Mesenchymal stem cell (in vitro differentiated cells and primary cell): Measurements from ENCODE around the gene ZNF23.

Source experiments
- DNase-seq: peaks from one replicate; pipeline ENCODE4 v3.0.0-alpha.2; 2013
- H2AFZ ChIP-seq: one replicate; pipeline ENCODE4 v1.6.1; 2013; ENCODE audit warnings: low read depth, mild to moderate bottlenecking, control low read depth, inconsistent platforms, low read length, moderate library complexity
- H2AK5ac ChIP-seq: 2 replicates; pipeline ENCODE4 v1.6.1; 2013; ENCODE audit warnings: low read length, moderate library complexity, mild to moderate bottlenecking, inconsistent platforms; ENCODE audit not compliant: severe bottlenecking
- H2BK120ac ChIP-seq: one replicate; pipeline ENCODE4 v1.6.1; 2013; ENCODE audit warnings: low read depth, mild to moderate bottlenecking, inconsistent platforms, low read length, moderate library complexity
- H2BK12ac ChIP-seq, 2 experiments: one replicate each; pipeline ENCODE4 v1.6.1; 2013; ENCODE audit warnings: inconsistent platforms in 2 of 2, low read length in 2 of 2, mild to moderate bottlenecking in 2 of 2, moderate library complexity in 2 of 2, control low read depth in 1 of 2
- H2BK15ac ChIP-seq: one replicate; pipeline ENCODE4 v1.6.1; 2013; ENCODE audit warnings: mild to moderate bottlenecking, low read depth, inconsistent platforms; ENCODE audit not compliant: poor library complexity, severe bottlenecking
- H2BK5ac ChIP-seq: 2 replicates; pipeline ENCODE4 v1.6.1; 2013; ENCODE audit warnings: low read depth, mild to moderate bottlenecking, low read length, control low read depth, inconsistent platforms; ENCODE audit not compliant: poor library complexity, severe bottlenecking
- H3K14ac ChIP-seq, 2 experiments: one replicate each; pipeline ENCODE4 v1.6.1; 2013; ENCODE audit warnings: inconsistent platforms in 2 of 2, low read length in 2 of 2, control low read depth in 1 of 2, mild to moderate bottlenecking in 1 of 2, moderate library complexity in 1 of 2
- H3K18ac ChIP-seq, 2 experiments: one replicate each; pipeline ENCODE4 v1.6.1; 2013; ENCODE audit warnings: inconsistent platforms in 2 of 2, low read length in 2 of 2, control low read depth in 1 of 2, low read depth in 1 of 2, mild to moderate bottlenecking in 1 of 2
- H3K23ac ChIP-seq, 2 experiments: one replicate each; pipeline ENCODE4 v1.6.1; 2013; ENCODE audit warnings: inconsistent platforms in 2 of 2, low read length in 2 of 2, mild to moderate bottlenecking in 2 of 2, moderate library complexity in 2 of 2, control low read depth in 1 of 2
- H3K27ac ChIP-seq: 2 replicates; pipeline ENCODE4 v1.5.1; 2013; ENCODE audit warnings: mild to moderate bottlenecking, moderate library complexity, low read length, control low read depth, inconsistent platforms; ENCODE audit not compliant: poor library complexity, severe bottlenecking
- H3K27me3 ChIP-seq, 2 experiments: 2 replicates each; pipeline versions ENCODE4 v1.6.1 to v1.7.0; 2013; ENCODE audit warnings: low read length in 2 of 2, mild to moderate bottlenecking in 2 of 2, moderate library complexity in 2 of 2, control low read depth in 1 of 2, inconsistent platforms in 1 of 2; ENCODE audit not compliant: control insufficient read depth in 1 of 2, insufficient read depth in 1 of 2
- H3K36me3 ChIP-seq, 2 experiments: 2 replicates each; pipeline versions ENCODE4 v1.6.1 to v1.7.0; 2013; ENCODE audit warnings: low read length in 2 of 2, control low read depth in 1 of 2, inconsistent platforms in 1 of 2, low read depth in 1 of 2, mild to moderate bottlenecking in 1 of 2; ENCODE audit not compliant: insufficient read depth in 2 of 2, control insufficient read depth in 1 of 2
- H3K4ac ChIP-seq, 2 experiments: one replicate each; pipeline ENCODE4 v1.6.1; 2013; ENCODE audit warnings: inconsistent platforms in 2 of 2, low read length in 2 of 2, mild to moderate bottlenecking in 2 of 2, moderate library complexity in 2 of 2, control low read depth in 1 of 2, low read depth in 1 of 2
- H3K4me1 ChIP-seq: 2 replicates; pipeline ENCODE4 v1.6.1; 2013; ENCODE audit warnings: low read depth, low read length, control low read depth; ENCODE audit not compliant: control insufficient read depth, insufficient read depth
- H3K4me2 ChIP-seq: 2 replicates; pipeline ENCODE4 v1.6.1; 2013; ENCODE audit warnings: low read length, mild to moderate bottlenecking, inconsistent platforms; ENCODE audit not compliant: poor library complexity, severe bottlenecking
- H3K4me3 ChIP-seq, 2 experiments: 2 replicates each; pipeline versions ENCODE4 v1.5.1 to v1.7.0; 2013; ENCODE audit warnings: low read length in 2 of 2, mild to moderate bottlenecking in 2 of 2, control low read depth in 1 of 2, low read depth in 1 of 2; ENCODE audit not compliant: insufficient read depth in 1 of 2
- H3K79me1 ChIP-seq: replicated peaks from 2 replicates; pipeline ENCODE4 v1.6.1; 2013; ENCODE audit warnings: mild to moderate bottlenecking, control low read depth, low read length, inconsistent platforms; ENCODE audit not compliant: poor library complexity, severe bottlenecking
- H3K9ac ChIP-seq: 2 replicates; pipeline ENCODE4 v1.7.0; 2013; ENCODE audit warnings: mild to moderate bottlenecking, low read length, moderate library complexity
- H3K9me3 ChIP-seq: 2 replicates; pipeline ENCODE4 v1.7.0; 2013; ENCODE audit warnings: mild to moderate bottlenecking, low read length; ENCODE audit not compliant: control insufficient read depth
- H4K8ac ChIP-seq: one replicate; pipeline ENCODE4 v1.6.1; 2013; ENCODE audit warnings: inconsistent platforms, mild to moderate bottlenecking, low read length, moderate library complexity
- H4K91ac ChIP-seq: one replicate; pipeline ENCODE4 v1.6.1; 2013; ENCODE audit warnings: mild to moderate bottlenecking, low read length, inconsistent platforms
- WGBS: methylation state at CpG from one replicate; pipeline ENCODE4 v1.1.7; 2013; ENCODE audit warnings: mixed read lengths; 5-methylcytosine and 5-hydroxymethylcytosine counted together

The ZNF23 gene

DNA sequence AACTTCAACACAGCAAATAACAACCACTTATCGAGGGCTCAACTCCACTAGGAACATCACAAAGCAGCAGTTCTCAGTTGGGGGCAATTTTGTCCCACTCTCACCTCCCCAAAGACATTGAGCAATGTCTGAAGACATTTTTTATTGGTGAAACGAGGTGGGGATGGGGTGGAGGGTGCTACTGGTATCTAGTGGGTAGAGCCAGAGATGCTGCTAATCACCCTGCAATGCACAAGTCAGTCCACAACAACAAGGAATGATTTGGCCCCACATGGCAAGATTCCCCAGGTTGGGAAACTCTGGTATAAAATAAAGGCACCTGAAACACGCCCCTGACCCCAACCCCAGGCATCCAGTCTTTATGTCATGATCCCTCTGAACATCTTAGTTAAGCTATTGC, 53.5 kb downstream of the ZNF23 start:
- H3K79me1 ChIP-seq, result no peaks in the 10 kb centered on the region
- H3K18ac ChIP-seq, result no peak overlapping the region
- H2AK5ac ChIP-seq, result no peak overlapping the region
- no peak overlapping the region for H3K14ac ChIP-seq
- H3K27ac ChIP-seq, result no peak overlapping the region
- H2BK15ac ChIP-seq, result no peak overlapping the region
- no peak overlapping the region for H2BK120ac ChIP-seq
- H3K36me3 ChIP-seq, result no peaks in the 10 kb centered on the region
- H3K4me3 ChIP-seq, result no peak overlapping the region
- H3K27me3 ChIP-seq, result peaks cover 6 to 84% of the 10 kb centered on the region in 2 experiments
- H3K23ac ChIP-seq, result no peak overlapping the region
- H3K9me3 ChIP-seq, result peaks cover 6% of the 10 kb centered on the region
- no peak for DNase-seq
- no peak overlapping the region for H3K9ac ChIP-seq
- peaks cover 6% of the 10 kb centered on the region for H3K4me1 ChIP-seq
- no peak overlapping the region for H2AFZ ChIP-seq
- no peak overlapping the region for H3K4ac ChIP-seq
- no peak overlapping the region for H4K8ac ChIP-seq
- 54% methylated on average over 2 of the region's 3 CpGs for WGBS
- H2BK5ac ChIP-seq, result no peak overlapping the region
- no peak overlapping the region for H4K91ac ChIP-seq
- no peak overlapping the region for H3K4me2 ChIP-seq
- no peak overlapping the region for H2BK12ac ChIP-seq

GRCh38 chr16:71407731-71408130, 54.3 kb downstream of the ZNF23 start:
- 82% methylated on average over 1 of the region's 1 CpG for WGBS

DNA sequence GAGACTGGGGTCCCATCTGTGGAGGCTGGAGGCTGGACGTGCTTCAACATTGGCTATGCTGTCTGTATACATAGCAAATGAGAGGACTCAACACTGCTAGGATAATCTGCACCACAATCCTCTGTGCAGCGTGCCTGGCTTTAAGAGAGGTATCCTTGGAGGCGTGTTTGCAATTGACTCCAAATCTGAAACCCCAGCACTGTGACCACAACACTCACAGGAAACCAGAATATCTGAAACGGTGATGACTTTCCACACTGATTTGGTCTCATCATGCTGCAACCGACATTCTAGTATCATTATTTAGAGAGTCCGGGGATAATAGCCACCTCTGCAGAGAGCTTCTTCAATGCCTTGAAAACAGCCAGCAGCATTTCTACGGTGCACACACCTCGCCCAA, 55.3 kb downstream of the ZNF23 start:
- no peaks in the 10 kb centered on the region for H3K79me1 ChIP-seq
- no peaks in the 10 kb centered on the region for H3K4me1 ChIP-seq
- H3K4me2 ChIP-seq, result no peak overlapping the region
- H3K36me3 ChIP-seq, result no peaks in the 10 kb centered on the region
- H2BK15ac ChIP-seq, result no peak overlapping the region
- H3K18ac ChIP-seq, result no peak overlapping the region
- H2AK5ac ChIP-seq, result no peak overlapping the region
- DNase-seq, result no peak
- H3K9ac ChIP-seq, result no peak overlapping the region
- WGBS, result 65% methylated on average over 8 of the region's 8 CpGs
- no peak overlapping the region for H2AFZ ChIP-seq
- peaks cover 6% of the 10 kb centered on the region for H3K9me3 ChIP-seq
- H4K8ac ChIP-seq, result no peak overlapping the region
- no peak overlapping the region for H3K4ac ChIP-seq
- H3K23ac ChIP-seq, result no peak overlapping the region
- peaks cover 6 to 78% of the 10 kb centered on the region in 2 experiments for H3K27me3 ChIP-seq
- H3K4me3 ChIP-seq, result no peak overlapping the region
- H2BK120ac ChIP-seq, result no peak overlapping the region
- H4K91ac ChIP-seq, result no peak overlapping the region
- H2BK5ac ChIP-seq, result no peak overlapping the region
- no peak overlapping the region for H3K27ac ChIP-seq
- no peak overlapping the region for H2BK12ac ChIP-seq
- H3K14ac ChIP-seq, result no peak overlapping the region

More at GRCh38 chr16:71407731-71408130, 54.3 kb downstream of the ZNF23 start:
- no peak overlapping the region for H3K14ac ChIP-seq
- DNase-seq, result no peak
- no peak overlapping the region for H3K4me2 ChIP-seq
- no peak overlapping the region for H4K8ac ChIP-seq
- peaks cover 6% of the 10 kb centered on the region for H3K4me1 ChIP-seq
- H2AFZ ChIP-seq, result no peak overlapping the region
- no peaks in the 10 kb centered on the region for H3K79me1 ChIP-seq
- no peak overlapping the region for H2BK12ac ChIP-seq
- no peaks in the 10 kb centered on the region for H3K36me3 ChIP-seq
- H2BK15ac ChIP-seq, result no peak overlapping the region
- H2BK5ac ChIP-seq, result no peak overlapping the region
- H3K27ac ChIP-seq, result no peak overlapping the region
- no peak overlapping the region for H3K9ac ChIP-seq
- H3K4me3 ChIP-seq, result no peak overlapping the region
- no peak overlapping the region for H3K4ac ChIP-seq
- H3K27me3 ChIP-seq, result peaks cover 6 to 77% of the 10 kb centered on the region in 2 experiments
- no peak overlapping the region for H3K18ac ChIP-seq
- peaks cover 6% of the 10 kb centered on the region for H3K9me3 ChIP-seq
- no peak overlapping the region for H4K91ac ChIP-seq
- H3K23ac ChIP-seq, result no peak overlapping the region
- no peak overlapping the region for H2BK120ac ChIP-seq
- no peak overlapping the region for H2AK5ac ChIP-seq

DNA sequence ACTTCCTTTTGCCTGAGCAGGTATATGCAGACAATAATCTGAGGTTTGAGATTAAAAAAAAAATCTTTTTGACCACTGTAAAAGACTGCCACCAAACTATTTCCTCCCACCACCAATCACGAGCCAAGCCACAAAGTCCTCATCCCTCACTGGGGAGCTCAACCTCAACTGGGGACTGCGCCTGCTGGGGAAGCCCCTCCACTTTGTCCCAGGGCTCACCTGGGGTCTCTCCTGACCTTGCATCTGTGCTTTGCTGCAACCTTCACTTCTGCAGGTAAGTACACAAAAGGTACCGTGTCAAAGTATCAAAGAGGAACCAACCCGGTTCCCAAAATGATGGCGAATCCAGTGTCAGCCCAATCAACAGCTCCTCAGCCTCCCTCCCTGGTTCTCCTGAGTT, 55.7 kb downstream of the ZNF23 start:
- H2BK15ac ChIP-seq, result no peak overlapping the region
- H2BK120ac ChIP-seq, result no peak overlapping the region
- H3K27ac ChIP-seq, result no peak overlapping the region
- H2BK5ac ChIP-seq, result no peak overlapping the region
- H3K4me3 ChIP-seq, result no peak overlapping the region
- no peak overlapping the region for H3K4ac ChIP-seq
- peaks cover 6% of the 10 kb centered on the region for H3K9me3 ChIP-seq
- no peaks in the 10 kb centered on the region for H3K79me1 ChIP-seq
- no peak for DNase-seq
- H2AFZ ChIP-seq, result no peak overlapping the region
- no peak overlapping the region for H3K4me2 ChIP-seq
- H3K9ac ChIP-seq, result no peak overlapping the region
- H2BK12ac ChIP-seq, result no peak overlapping the region
- 87% methylated on average over 5 of the region's 5 CpGs for WGBS
- no peaks in the 10 kb centered on the region for H3K4me1 ChIP-seq
- H3K36me3 ChIP-seq, result no peaks in the 10 kb centered on the region
- H3K14ac ChIP-seq, result no peak overlapping the region
- H2AK5ac ChIP-seq, result no peak overlapping the region
- no peak overlapping the region for H3K18ac ChIP-seq
- no peak overlapping the region for H4K8ac ChIP-seq
- H4K91ac ChIP-seq, result no peak overlapping the region
- H3K23ac ChIP-seq, result no peak overlapping the region
- peaks cover 6 to 75% of the 10 kb centered on the region in 2 experiments for H3K27me3 ChIP-seq
